Trophoblast cell (in vitro differentiated cells and primary cell): Measurements from ENCODE around the gene SNED1.

Experiments used
- DNase-seq, 2 donors: peaks; one replicate each; pipeline ENCODE4 v3.0.0-alpha.2; 2016
- H2AFZ ChIP-seq: 2 replicates; pipeline ENCODE4 v1.6.1; 2013; ENCODE audit warnings: low read length, moderate library complexity, mild to moderate bottlenecking; ENCODE audit not compliant: insufficient read depth, poor library complexity
- H2AK5ac ChIP-seq: 2 replicates; pipeline ENCODE4 v1.6.1; 2013; ENCODE audit warnings: mild to moderate bottlenecking, low read length
- H2BK120ac ChIP-seq: 2 replicates; pipeline ENCODE4 v1.6.1; 2013; ENCODE audit warnings: low read length, mild to moderate bottlenecking, moderate library complexity; ENCODE audit not compliant: insufficient read depth, poor library complexity
- H2BK12ac ChIP-seq: 2 replicates; pipeline ENCODE4 v1.6.1; 2013; ENCODE audit warnings: mild to moderate bottlenecking, low read length, moderate library complexity
- H2BK5ac ChIP-seq: 2 replicates; pipeline ENCODE4 v1.6.1; 2013; ENCODE audit warnings: low read length, low read depth, moderate library complexity, mild to moderate bottlenecking; ENCODE audit not compliant: poor library complexity
- H3K14ac ChIP-seq: 2 replicates; pipeline ENCODE4 v1.6.1; 2013; ENCODE audit warnings: mild to moderate bottlenecking, low read length
- H3K18ac ChIP-seq: 2 replicates; pipeline ENCODE4 v1.6.1; 2013; ENCODE audit warnings: mild to moderate bottlenecking, low read length
- H3K23ac ChIP-seq: 2 replicates; pipeline ENCODE4 v1.6.1; 2013; ENCODE audit warnings: low read length
- H3K27ac ChIP-seq: 2 replicates; pipeline ENCODE4 v1.5.1; 2013; ENCODE audit warnings: low read depth, mild to moderate bottlenecking, inconsistent platforms, low read length, moderate library complexity
- H3K27me3 ChIP-seq: 2 replicates; pipeline ENCODE4 v1.6.1; 2013; ENCODE audit warnings: inconsistent platforms, mild to moderate bottlenecking, low read length, moderate library complexity; ENCODE audit not compliant: insufficient read depth
- H3K36me3 ChIP-seq, 2 experiments: 1 replicate in 1 of 2; 2 replicates in 1 of 2; pipeline ENCODE4 v1.6.1; 2013; ENCODE audit warnings: low read length in 2 of 2, mild to moderate bottlenecking in 2 of 2, moderate library complexity in 1 of 2; ENCODE audit not compliant: insufficient read depth in 2 of 2, control insufficient read depth in 1 of 2
- H3K4ac ChIP-seq: 2 replicates; pipeline ENCODE4 v1.6.1; 2013; ENCODE audit warnings: low read depth, mild to moderate bottlenecking, low read length, moderate library complexity
- H3K4me1 ChIP-seq, 2 experiments: 1 replicate in 1 of 2; 2 replicates in 1 of 2; pipeline ENCODE4 v1.6.1; 2013; ENCODE audit warnings: low read length in 2 of 2, mild to moderate bottlenecking in 2 of 2, moderate library complexity in 1 of 2; ENCODE audit not compliant: insufficient read depth in 2 of 2, control insufficient read depth in 1 of 2
- H3K4me2 ChIP-seq: 2 replicates; pipeline ENCODE4 v1.6.1; 2013; ENCODE audit warnings: inconsistent platforms, mild to moderate bottlenecking, low read length, moderate library complexity
- H3K4me3 ChIP-seq: 2 replicates; pipeline ENCODE4 v1.5.1; 2013; ENCODE audit warnings: mild to moderate bottlenecking, low read depth, low read length, inconsistent platforms
- H3K79me1 ChIP-seq: one replicate; pipeline ENCODE4 v1.6.1; 2013; ENCODE audit warnings: low read length
- H3K79me2 ChIP-seq: 2 replicates; pipeline ENCODE4 v1.6.1; 2013; ENCODE audit warnings: low read length, mild to moderate bottlenecking; ENCODE audit not compliant: control insufficient read depth, insufficient read depth, poor library complexity
- H3K9ac ChIP-seq: 2 replicates; pipeline ENCODE4 v1.6.1; 2013; ENCODE audit warnings: mild to moderate bottlenecking, low read length
- H3K9me3 ChIP-seq: 2 replicates; pipeline ENCODE4 v1.6.1; 2013; ENCODE audit warnings: low read depth, mild to moderate bottlenecking, control low read depth, inconsistent platforms, low read length; ENCODE audit not compliant: insufficient read depth
- H4K12ac ChIP-seq: 2 replicates; pipeline ENCODE4 v1.6.1; 2013; ENCODE audit warnings: low read depth, mild to moderate bottlenecking, low read length, moderate library complexity
- H4K8ac ChIP-seq: 2 replicates; pipeline ENCODE4 v1.6.1; 2013; ENCODE audit warnings: low read depth, mild to moderate bottlenecking, low read length, moderate library complexity
- H4K91ac ChIP-seq: one replicate; pipeline ENCODE4 v1.6.1; 2013; ENCODE audit warnings: low read depth, mild to moderate bottlenecking, low read length, moderate library complexity
- WGBS: extraction: QIAGEN DNeasy Blood & Tissue Kit; methylation state at CpG from one replicate; pipeline ENCODE4 v1.1.7; 2013; ENCODE audit warnings: missing lambda C conversion rate; ENCODE audit not compliant: insufficient read length, insufficient coverage; ENCODE audit errors: extremely low coverage; 5-methylcytosine and 5-hydroxymethylcytosine counted together

Gene SNED1

DNA sequence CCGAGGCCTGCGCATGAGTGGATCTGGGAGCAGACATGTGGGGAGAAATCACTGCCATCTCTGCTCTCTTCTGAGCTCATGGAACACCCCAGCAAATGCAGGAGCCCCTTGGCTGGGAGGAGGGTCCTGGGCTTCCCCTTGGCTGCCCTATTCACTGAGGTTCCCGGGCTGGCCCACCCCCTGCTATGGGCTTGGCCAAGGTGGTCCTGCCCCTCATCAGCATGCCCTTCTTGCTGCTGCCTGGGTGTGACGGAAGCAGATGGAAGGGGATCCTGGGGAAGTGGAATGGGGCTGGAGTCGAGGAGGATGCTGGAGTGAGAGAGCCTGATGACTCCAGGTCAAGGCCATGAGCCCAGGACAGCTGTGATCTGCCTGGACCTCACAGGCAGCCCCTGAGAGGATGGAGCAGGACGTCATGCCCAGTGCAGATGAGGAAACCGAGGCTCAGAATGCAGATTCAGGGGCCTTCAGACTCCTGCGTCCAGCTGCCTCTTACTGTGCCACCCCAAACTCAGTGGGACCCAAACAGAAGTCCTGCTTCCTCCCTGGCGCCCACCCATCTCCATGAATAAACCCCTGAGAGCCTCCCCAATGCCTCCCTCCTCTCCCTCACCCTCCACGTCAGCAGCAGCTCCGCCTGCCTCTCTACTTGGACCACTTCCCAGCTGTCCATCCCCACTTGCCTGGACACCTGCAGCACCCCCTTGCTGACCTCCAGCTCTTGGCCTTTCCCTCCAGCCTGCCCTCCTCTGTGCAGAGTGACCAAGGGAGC is 4.0 kb downstream of the SNED1 start:
- no CpG with 5 or more reads among the region's 11 CpGs for WGBS

DNA sequence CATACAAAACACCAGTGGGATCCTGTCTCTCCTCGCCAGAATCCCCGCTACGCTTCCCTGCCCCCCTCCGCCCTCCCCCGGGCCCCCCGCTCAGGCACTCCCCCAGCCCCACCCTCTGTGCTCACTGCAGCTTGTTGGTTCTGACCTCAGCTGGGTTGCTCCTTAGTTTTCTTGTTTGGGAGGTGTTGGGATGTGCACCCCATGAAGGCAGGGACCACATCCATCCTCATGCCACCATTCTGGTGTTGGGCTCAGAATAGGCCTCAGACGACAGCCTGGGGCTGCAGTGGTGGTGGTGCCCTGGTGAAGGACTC is 4.6 kb downstream of the SNED1 start:
- WGBS = no CpG with 5 or more reads among the region's 7 CpGs

More for the DNA sequence above, 4.0 kb downstream of the SNED1 start:
- Histone ChIP-seq H4K91ac (no peak overlapping the region), H3K27me3 (peaks cover 11% of the 10 kb centered on the region), H2AFZ (no peak overlapping the region), H3K4me1 (peaks cover 0 to 10% of the 10 kb centered on the region in 2 experiments), H2AK5ac (no peak overlapping the region), H3K18ac (no peak overlapping the region), H3K36me3 (no peaks in the 10 kb centered on the region), H3K4me3 (no peak overlapping the region), H3K79me1 (peaks cover 2% of the 10 kb centered on the region), H4K12ac (no peak overlapping the region), H3K9ac (no peak overlapping the region), H3K79me2 (no peaks in the 10 kb centered on the region), H3K4ac (no peak overlapping the region), H2BK5ac (no peak overlapping the region), H3K23ac (no peak overlapping the region), H2BK120ac (no peak overlapping the region), H4K8ac (no peak overlapping the region), H3K27ac (no peak overlapping the region), H2BK12ac (no peak overlapping the region), H3K9me3 (peaks cover 15% of the 10 kb centered on the region), H3K4me2 (no peak overlapping the region), H3K14ac (no peak overlapping the region)
- DNase-seq = no peak

DNA sequence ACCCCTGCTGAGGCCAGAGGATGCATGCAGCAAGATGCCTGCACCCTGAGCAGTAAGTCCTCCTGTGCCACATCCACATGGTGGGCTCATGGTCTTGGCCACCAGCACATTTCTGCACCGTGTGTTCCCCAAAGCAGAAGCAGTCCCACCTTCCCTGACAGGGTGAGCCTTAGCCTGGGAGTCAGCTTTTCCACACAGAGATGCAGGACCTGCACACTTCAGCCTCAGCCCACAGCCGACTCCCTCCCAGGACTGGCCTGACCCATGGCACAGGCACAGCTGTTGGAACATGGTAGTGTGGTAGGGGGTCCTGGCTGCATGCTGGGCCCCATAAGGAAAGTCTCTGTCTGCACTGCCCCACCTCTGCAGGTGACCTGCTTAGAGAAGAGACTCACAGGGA is 5.0 kb downstream of the SNED1 start:
- no peak overlapping the region for H3K4me2 ChIP-seq
- H2AK5ac ChIP-seq = no peak overlapping the region
- no peak overlapping the region for H2BK5ac ChIP-seq
- H4K8ac ChIP-seq = no peak overlapping the region
- no peak overlapping the region for H2AFZ ChIP-seq
- H3K36me3 ChIP-seq = no peaks in the 10 kb centered on the region
- peaks cover 0 to 5% of the 10 kb centered on the region in 2 experiments for H3K4me1 ChIP-seq
- no peak overlapping the region for H3K4me3 ChIP-seq
- H3K9ac ChIP-seq = no peak overlapping the region
- H4K91ac ChIP-seq = no peak overlapping the region
- no peak overlapping the region for H3K4ac ChIP-seq
- H3K27ac ChIP-seq = no peak overlapping the region
- no peaks in the 10 kb centered on the region for H3K79me2 ChIP-seq
- no peak overlapping the region for H3K14ac ChIP-seq
- no CpG with 5 or more reads among the region's 2 CpGs for WGBS
- H2BK12ac ChIP-seq = no peak overlapping the region
- no peak overlapping the region for H2BK120ac ChIP-seq
- H4K12ac ChIP-seq = no peak overlapping the region
- H3K23ac ChIP-seq = no peak overlapping the region
- H3K18ac ChIP-seq = no peak overlapping the region
- no peaks in the 10 kb centered on the region for H3K79me1 ChIP-seq
- peaks cover 11% of the 10 kb centered on the region for H3K27me3 ChIP-seq
- DNase-seq = no peak
- peaks cover 15% of the 10 kb centered on the region for H3K9me3 ChIP-seq

More for the DNA sequence above, 4.6 kb downstream of the SNED1 start:
- peaks cover 11% of the 10 kb centered on the region for H3K27me3 ChIP-seq
- H3K14ac ChIP-seq = no peak overlapping the region
- H3K4me3 ChIP-seq = no peak overlapping the region
- H3K4me2 ChIP-seq = no peak overlapping the region
- H2AFZ ChIP-seq = no peak overlapping the region
- H3K4ac ChIP-seq = no peak overlapping the region
- H4K91ac ChIP-seq = no peak overlapping the region
- no peak overlapping the region for H4K12ac ChIP-seq
- H3K27ac ChIP-seq = no peak overlapping the region
- no peak overlapping the region for H3K23ac ChIP-seq
- DNase-seq = no peak
- H3K18ac ChIP-seq = no peak overlapping the region
- no peak overlapping the region for H2AK5ac ChIP-seq
- no peaks in the 10 kb centered on the region for H3K36me3 ChIP-seq
- peaks cover 0 to 8% of the 10 kb centered on the region in 2 experiments for H3K4me1 ChIP-seq
- no peak overlapping the region for H3K9ac ChIP-seq
- peaks cover 15% of the 10 kb centered on the region for H3K9me3 ChIP-seq
- no peak overlapping the region for H2BK12ac ChIP-seq
- no peak overlapping the region for H2BK120ac ChIP-seq
- peaks cover 2% of the 10 kb centered on the region for H3K79me1 ChIP-seq
- H2BK5ac ChIP-seq = no peak overlapping the region
- H3K79me2 ChIP-seq = no peaks in the 10 kb centered on the region
- H4K8ac ChIP-seq = no peak overlapping the region

DNA sequence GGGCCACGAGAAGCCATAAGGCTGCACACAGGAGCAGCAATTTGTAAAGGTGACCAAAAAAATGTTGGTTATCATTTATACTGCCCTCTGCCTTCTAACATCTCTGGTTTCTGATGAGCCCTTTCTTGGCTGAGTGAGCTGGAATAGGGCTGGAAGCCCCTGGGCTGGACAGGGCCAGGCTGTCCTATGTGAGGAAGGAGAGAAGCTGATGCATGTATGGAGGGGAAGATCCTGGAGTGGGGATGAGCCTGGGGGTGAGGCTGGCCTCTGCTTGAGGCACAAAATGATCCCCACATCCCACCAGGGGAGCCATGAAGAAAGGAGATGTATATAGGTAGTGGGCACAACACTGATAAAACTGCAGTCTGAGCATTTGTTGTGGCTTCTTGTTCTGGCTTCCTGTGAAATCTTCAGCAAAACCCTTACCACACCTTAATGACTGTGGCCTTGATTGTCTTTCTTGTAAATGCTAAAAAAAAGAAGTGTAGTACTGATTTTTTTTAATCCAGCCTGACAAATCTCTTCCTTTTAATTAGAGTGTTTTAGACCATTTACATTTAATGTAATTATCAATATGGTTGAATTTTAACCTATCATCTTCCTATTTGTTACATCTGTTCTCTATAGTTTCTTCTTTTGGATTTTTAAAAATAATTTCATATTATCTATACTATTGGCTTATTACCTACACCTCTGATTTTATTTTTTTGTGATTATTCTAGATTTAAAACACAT is 5.6 kb downstream of the SNED1 start:
- no CpG with 5 or more reads among the region's 1 CpG for WGBS
- H3K79me1 ChIP-seq = no peaks in the 10 kb centered on the region

More for the DNA sequence above, 5.6 kb downstream of the SNED1 start:
- Histone ChIP-seq H4K12ac (no peak overlapping the region), H4K91ac (no peak overlapping the region), H2BK12ac (no peak overlapping the region), H2AK5ac (no peak overlapping the region), H3K23ac (no peak overlapping the region), H4K8ac (no peak overlapping the region), H2AFZ (no peak overlapping the region), H3K9me3 (peaks cover 15% of the 10 kb centered on the region), H2BK120ac (no peak overlapping the region), H3K18ac (no peak overlapping the region), H3K14ac (no peak overlapping the region), H3K4ac (no peak overlapping the region), H3K9ac (no peak overlapping the region), H3K27ac (no peak overlapping the region), H3K79me2 (no peaks in the 10 kb centered on the region), H3K4me2 (no peak overlapping the region), H3K36me3 (no peaks in the 10 kb centered on the region), H3K27me3 (peaks cover 6% of the 10 kb centered on the region), H3K4me3 (no peak overlapping the region), H2BK5ac (no peak overlapping the region), H3K4me1 (peaks cover 0 to 2% of the 10 kb centered on the region in 2 experiments)
- no peak for DNase-seq
